RWPE1 (cell line): Measurements from ENCODE around the gene MRRF.

Source experiments
- CTCF ChIA-PET: fragments of 350-600 bp; sonication (Branson Sonifier 250); formaldehyde crosslinking; extraction: SDS; loops from one replicate; lab custom pipeline; 2021; lab: Yijun Ruan, JAX
- POLR2A ChIA-PET: fragments of 400-600 bp; formaldehyde crosslinking; extraction: SDS; loops from one replicate; lab custom pipeline; 2020; ENCODE audit warnings: antibody characterized with exemption; ENCODE audit not compliant: low non-redundant PET; lab: Yijun Ruan, JAX
- DNase-seq: peaks from one replicate; pipeline ENCODE4 v3.0.0; 2012; ENCODE audit warnings: low spot score
- H3K27ac ChIP-seq: fragments of 450-650 bp; 2 replicates; pipeline ENCODE4 v1.5.1; 2017
- TF ChIP-seq, protein P1 (sequence below): fragments of 450-650 bp; conservative IDR thresholded peaks from 2 replicates; pipeline ENCODE4 v1.5.1; 2017; ENCODE audit warnings: low read depth, mild to moderate bottlenecking

MRRF gene

DNA sequence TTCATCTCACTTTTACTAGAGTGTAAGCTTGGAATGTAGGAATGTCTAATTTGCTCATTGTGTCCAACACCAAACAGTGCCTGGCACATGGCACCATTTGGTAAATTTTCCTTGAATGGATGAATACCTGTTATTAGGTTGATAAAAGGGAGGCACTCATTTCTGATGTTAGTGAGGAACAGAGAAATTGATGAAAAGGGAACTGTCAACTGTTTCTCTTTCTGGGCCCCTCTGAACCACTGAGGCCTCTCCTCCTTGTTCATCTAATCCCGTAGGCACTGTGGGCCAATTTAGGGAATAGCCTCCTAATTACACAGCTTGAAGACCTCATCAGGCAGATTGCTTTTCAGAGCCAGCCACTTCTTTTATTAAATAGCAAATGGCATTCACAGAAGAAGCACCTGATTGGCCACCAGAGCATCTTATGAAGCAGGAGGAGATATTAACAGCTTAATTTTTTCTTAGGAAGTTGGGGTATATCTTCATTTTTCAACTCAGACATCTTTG lies 22.6 kb downstream of the MRRF start:
- H3K27ac ChIP-seq, result no peak overlapping the region
- ChIA-PET POLR2A (no interaction called here), CTCF (interaction anchor here (0.6 to 0.7 kb wide), 2 partner anchors 17 to 31 kb away, joined by 4 to 5 read pairs; no protein-coding TSS in a partner anchor)
- no peak for DNase-seq
- TF ChIP-seq, protein P1, sequence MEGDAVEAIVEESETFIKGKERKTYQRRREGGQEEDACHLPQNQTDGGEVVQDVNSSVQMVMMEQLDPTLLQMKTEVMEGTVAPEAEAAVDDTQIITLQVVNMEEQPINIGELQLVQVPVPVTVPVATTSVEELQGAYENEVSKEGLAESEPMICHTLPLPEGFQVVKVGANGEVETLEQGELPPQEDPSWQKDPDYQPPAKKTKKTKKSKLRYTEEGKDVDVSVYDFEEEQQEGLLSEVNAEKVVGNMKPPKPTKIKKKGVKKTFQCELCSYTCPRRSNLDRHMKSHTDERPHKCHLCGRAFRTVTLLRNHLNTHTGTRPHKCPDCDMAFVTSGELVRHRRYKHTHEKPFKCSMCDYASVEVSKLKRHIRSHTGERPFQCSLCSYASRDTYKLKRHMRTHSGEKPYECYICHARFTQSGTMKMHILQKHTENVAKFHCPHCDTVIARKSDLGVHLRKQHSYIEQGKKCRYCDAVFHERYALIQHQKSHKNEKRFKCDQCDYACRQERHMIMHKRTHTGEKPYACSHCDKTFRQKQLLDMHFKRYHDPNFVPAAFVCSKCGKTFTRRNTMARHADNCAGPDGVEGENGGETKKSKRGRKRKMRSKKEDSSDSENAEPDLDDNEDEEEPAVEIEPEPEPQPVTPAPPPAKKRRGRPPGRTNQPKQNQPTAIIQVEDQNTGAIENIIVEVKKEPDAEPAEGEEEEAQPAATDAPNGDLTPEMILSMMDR, result no peak

DNA sequence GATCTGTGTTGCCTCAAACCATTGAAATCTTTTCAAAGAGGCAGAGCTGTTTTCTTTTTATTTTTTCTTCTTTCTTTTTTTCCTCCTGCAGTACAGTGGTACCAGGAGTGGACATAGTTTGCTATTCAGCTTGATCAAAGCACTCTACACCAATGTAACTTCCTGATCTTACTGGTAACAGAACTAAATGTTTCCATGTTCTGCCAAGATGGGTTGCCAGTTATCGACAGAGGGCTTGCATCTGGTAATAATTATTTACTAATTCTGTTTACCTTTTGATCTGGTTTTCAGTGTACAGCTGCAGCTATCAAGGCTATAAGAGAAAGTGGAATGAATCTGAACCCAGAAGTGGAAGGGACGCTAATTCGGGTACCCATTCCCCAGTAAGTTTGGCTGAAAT lies 26.8 kb downstream of the MRRF start:
- no peak for DNase-seq
- H3K27ac ChIP-seq, result no peak overlapping the region
- TF ChIP-seq, protein P1, result no peak
- CTCF ChIA-PET, result no interaction called here
- POLR2A ChIA-PET, result no interaction called here

DNA sequence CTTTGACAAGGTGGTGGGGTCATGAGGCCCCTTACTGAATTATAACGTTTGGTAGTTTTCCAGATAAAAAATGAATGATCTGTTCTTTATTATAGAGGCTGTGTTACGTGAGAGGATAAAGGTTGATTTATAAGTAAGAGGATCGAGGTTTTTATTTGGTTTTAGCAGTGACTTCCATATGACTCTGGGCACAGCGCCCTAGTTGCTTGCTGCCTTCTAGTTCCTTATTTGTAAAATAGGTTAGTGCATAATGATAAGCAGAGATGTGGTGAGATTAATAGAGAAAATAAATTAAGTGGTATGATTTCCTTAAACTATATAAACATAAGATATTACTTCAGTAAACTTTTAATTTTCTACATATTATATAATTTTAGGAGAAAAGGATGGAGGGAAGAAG lies 29.8 kb downstream of the MRRF start:
- H3K27ac ChIP-seq, result no peak overlapping the region
- POLR2A ChIA-PET, result no interaction called here
- CTCF ChIA-PET, result no interaction called here
- TF ChIP-seq, protein P1, result no peak
- DNase-seq, result no peak

DNA sequence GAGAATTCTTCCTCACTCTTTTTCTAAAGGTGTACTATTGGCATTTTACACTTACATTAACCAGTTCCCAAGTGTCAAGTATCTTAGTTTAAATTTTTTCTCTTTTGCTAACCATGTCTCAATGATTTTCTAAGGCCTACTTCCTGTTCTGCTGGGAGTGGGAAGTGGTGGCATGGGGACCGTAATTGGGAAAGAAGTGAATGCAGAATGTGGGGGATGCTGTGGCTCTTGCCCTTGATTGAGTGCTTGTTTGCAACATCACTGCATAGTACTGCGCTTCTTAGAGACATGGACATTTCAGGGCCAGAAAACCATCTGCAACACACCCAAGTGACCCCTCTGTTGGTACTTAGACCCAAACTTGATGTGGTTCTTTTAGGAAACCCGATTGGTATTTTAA lies 32.8 kb downstream of the MRRF start:
- H3K27ac ChIP-seq, result no peak overlapping the region
- CTCF ChIA-PET, result no interaction called here
- DNase-seq, result no peak
- TF ChIP-seq, protein P1, result no peak
- POLR2A ChIA-PET, result no interaction called here

DNA sequence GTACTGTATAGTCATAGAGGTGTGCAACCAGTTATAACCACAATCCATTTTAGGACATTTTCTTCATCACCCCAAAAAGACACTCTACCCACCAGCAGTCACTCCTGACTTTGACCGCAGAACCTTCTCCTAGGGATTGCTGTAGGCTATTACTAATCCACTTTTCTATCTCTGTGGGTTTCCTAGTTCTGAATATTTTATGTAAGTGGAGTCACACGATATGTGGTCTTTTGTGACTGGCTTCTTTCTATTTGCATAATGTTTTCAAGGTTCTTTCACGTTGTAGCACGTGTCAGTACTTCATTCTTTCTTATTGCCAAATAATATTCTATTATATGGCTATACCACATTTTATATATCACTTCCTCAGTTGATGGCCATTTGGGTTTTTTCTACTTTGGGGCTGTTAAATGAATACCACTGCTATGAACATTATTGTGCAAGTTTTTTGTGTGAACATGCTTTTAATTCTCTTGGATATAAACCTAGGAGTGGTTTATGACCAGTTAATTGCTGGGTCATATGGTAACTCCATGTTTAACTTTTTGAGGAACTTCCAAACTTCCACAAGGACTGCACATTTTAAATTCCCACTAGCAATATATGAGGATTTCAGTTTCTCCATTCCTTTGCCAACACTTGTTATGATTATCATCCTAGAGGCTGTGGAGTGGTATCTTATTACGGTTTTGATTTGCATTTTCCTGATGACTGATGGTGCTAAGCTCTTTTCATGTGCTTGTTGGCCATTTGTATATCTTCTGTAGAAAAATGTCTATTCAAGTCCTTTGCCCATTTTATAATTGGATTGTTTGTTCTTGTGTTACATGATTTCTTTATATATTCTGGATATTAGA lies 37.8 kb downstream of the MRRF start:
- no peak for DNase-seq
- TF ChIP-seq, protein P1, result no peak
- no peak overlapping the region for H3K27ac ChIP-seq
- ChIA-PET POLR2A (no interaction called here), CTCF (no interaction called here)

DNA sequence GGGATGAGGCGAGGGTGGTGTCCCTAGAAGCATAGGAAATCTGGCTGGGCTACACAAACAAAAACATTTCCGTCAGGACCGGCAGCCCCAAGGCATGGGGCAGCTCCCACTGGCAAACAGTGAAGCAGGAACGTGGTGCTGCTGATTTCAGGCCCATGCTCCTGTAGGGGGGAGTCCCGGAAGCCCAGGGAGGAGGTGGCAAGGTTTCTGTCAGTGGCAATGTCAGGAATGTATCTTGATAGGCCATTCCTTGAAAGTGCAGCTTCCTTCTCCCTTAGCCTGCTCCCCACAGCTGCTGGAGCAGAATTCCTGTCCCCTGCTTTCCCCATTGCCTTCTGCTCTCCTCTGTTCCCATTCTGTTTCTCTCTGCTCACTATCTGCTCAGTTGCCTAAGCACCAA lies 42.4 kb downstream of the MRRF start:
- no peak overlapping the region for H3K27ac ChIP-seq
- DNase-seq, result no peak
- TF ChIP-seq, protein P1, result no peak
- ChIA-PET POLR2A (no interaction called here), CTCF (interaction anchor here (0.5 to 0.6 kb wide), 2 partner anchors 43 to 1321 kb away, joined by 4 read pairs; no protein-coding TSS in a partner anchor)
